ENCODE measurements around the gene WTAP.
"Not testable (repeated sequence)": the region's sequence is repeated elsewhere in the genome, so short reads cannot be mapped to it uniquely, and the experiment has no call there.

WTAP gene

GRCh38 chr6:159728531-159728964, 1.2 kb downstream of the WTAP start:
- no peak for DNase-seq (ENCODE audit: low spot score in 2 of 2)
- Mint-ChIP-seq H3K4me1 (peaks cover 25% of the 10 kb centered on the region), H3K27me3 (no peaks in the 10 kb centered on the region)

GRCh38 chr6:159729598-159730331, 2.5 kb downstream of the WTAP start:
- H3K9me3 Mint-ChIP-seq, result no peaks in the 10 kb centered on the region
- ATAC-seq (ENCODE audit: low read depth), result no peak
- peak in 1 of 2 donors; percentile 16 for DNase-seq (ENCODE audit: low spot score in 2 of 2)
- H3K27ac Mint-ChIP-seq, result peak overlapping the region; percentile 81
- no peaks in the 10 kb centered on the region for H3K27me3 Mint-ChIP-seq
- H3K4me1 Mint-ChIP-seq, result peaks cover 25% of the 10 kb centered on the region
- peak overlapping the region; percentile 83 for H3K4me3 Mint-ChIP-seq
- H3K36me3 Mint-ChIP-seq, result peaks cover 2% of the 10 kb centered on the region

More at GRCh38 chr6:159728531-159728964, 1.2 kb downstream of the WTAP start:
- ATAC-seq (ENCODE audit: low read depth), result no peak
- H3K27ac Mint-ChIP-seq, result peak overlapping the region; percentile 98
- no peaks in the 10 kb centered on the region for H3K9me3 Mint-ChIP-seq
- H3K36me3 Mint-ChIP-seq, result no peaks in the 10 kb centered on the region
- H3K4me3 Mint-ChIP-seq, result peak overlapping the region; percentile 83

- H3K9me3 Mint-ChIP-seq, result no peaks in the 10 kb centered on the region
- peak overlapping the region; percentile 14 for H3K4me3 Mint-ChIP-seq
- H3K36me3 Mint-ChIP-seq, result peaks cover 2% of the 10 kb centered on the region
- ATAC-seq (ENCODE audit: low read depth) (no peak), DNase-seq (ENCODE audit: low spot score in 2 of 2) (no peak)
- H3K4me1 Mint-ChIP-seq, result peaks cover 25% of the 10 kb centered on the region
- H3K27ac Mint-ChIP-seq, result peak overlapping the region; percentile 81
- H3K27me3 Mint-ChIP-seq, result no peaks in the 10 kb centered on the region
Measured at GRCh38 chr6:159730332-159730676, 3.0 kb downstream of the WTAP start.

GRCh38 chr6:159732550-159732949, 5.2 kb downstream of the WTAP start:
- Mint-ChIP-seq H3K27ac (peak overlapping the region; percentile 29), H3K4me1 (peaks cover 20% of the 10 kb centered on the region)
- H3K36me3 Mint-ChIP-seq; H3K27me3 Mint-ChIP-seq; H3K9me3 Mint-ChIP-seq; DNase-seq (ENCODE audit: low spot score in 2 of 2); H3K4me3 Mint-ChIP-seq; ATAC-seq (ENCODE audit: low read depth): not testable (repeated sequence)

GRCh38 chr6:159733395-159733794, 6.1 kb downstream of the WTAP start:
- ATAC-seq (ENCODE audit: low read depth); DNase-seq (ENCODE audit: low spot score in 2 of 2); H3K36me3 Mint-ChIP-seq; H3K27me3 Mint-ChIP-seq; H3K9me3 Mint-ChIP-seq; H3K4me3 Mint-ChIP-seq; H3K27ac Mint-ChIP-seq: not testable (repeated sequence)
- peaks cover 26% of the 10 kb centered on the region for H3K4me1 Mint-ChIP-seq

- Mint-ChIP-seq H3K36me3 (peaks cover 8% of the 10 kb centered on the region), H3K27ac (no peak overlapping the region), H3K4me1 (peaks cover 16% of the 10 kb centered on the region), H3K27me3 (no peaks in the 10 kb centered on the region), H3K4me3 (no peak overlapping the region), H3K9me3 (no peaks in the 10 kb centered on the region)
- ATAC-seq (ENCODE audit: low read depth), result no peak
- no peak for DNase-seq (ENCODE audit: low spot score in 2 of 2)
Measured at GRCh38 chr6:159736908-159737307, 9.6 kb downstream of the WTAP start.

GRCh38 chr6:159739341-159739740, 12.0 kb downstream of the WTAP start:
- no peaks in the 10 kb centered on the region for H3K9me3 Mint-ChIP-seq
- no peak for DNase-seq (ENCODE audit: low spot score in 2 of 2)
- no peaks in the 10 kb centered on the region for H3K27me3 Mint-ChIP-seq
- peaks cover 10% of the 10 kb centered on the region for H3K36me3 Mint-ChIP-seq
- no peak overlapping the region for H3K27ac Mint-ChIP-seq
- peaks cover 10% of the 10 kb centered on the region for H3K4me1 Mint-ChIP-seq
- no peak overlapping the region for H3K4me3 Mint-ChIP-seq
- no peak for ATAC-seq (ENCODE audit: low read depth)

GRCh38 chr6:159742165-159742564, 14.9 kb downstream of the WTAP start:
- peaks cover 13% of the 10 kb centered on the region for H3K4me1 Mint-ChIP-seq
- ATAC-seq (ENCODE audit: low read depth), result no peak
- DNase-seq (ENCODE audit: low spot score in 2 of 2), result no peak
- peaks cover 27% of the 10 kb centered on the region for H3K36me3 Mint-ChIP-seq
- H3K4me3 Mint-ChIP-seq, result no peak overlapping the region
- no peaks in the 10 kb centered on the region for H3K27me3 Mint-ChIP-seq
- H3K9me3 Mint-ChIP-seq, result no peaks in the 10 kb centered on the region
- H3K27ac Mint-ChIP-seq, result no peak overlapping the region

- ATAC-seq (ENCODE audit: low read depth) (no peak), DNase-seq (ENCODE audit: low spot score in 2 of 2) (no peak)
- H3K9me3 Mint-ChIP-seq, result no peaks in the 10 kb centered on the region
- H3K36me3 Mint-ChIP-seq, result peaks cover 32% of the 10 kb centered on the region
- peaks cover 7% of the 10 kb centered on the region for H3K4me1 Mint-ChIP-seq
- H3K4me3 Mint-ChIP-seq, result no peak overlapping the region
- peak overlapping the region; percentile 64 for H3K27ac Mint-ChIP-seq
- H3K27me3 Mint-ChIP-seq, result no peaks in the 10 kb centered on the region
Measured at GRCh38 chr6:159745081-159745480, 17.8 kb downstream of the WTAP start.

GRCh38 chr6:159746759-159747158, 19.5 kb downstream of the WTAP start:
- Mint-ChIP-seq H3K4me1 (peaks cover 7% of the 10 kb centered on the region), H3K9me3 (no peaks in the 10 kb centered on the region), H3K4me3 (no peak overlapping the region), H3K27me3 (no peaks in the 10 kb centered on the region), H3K36me3 (peaks cover 30% of the 10 kb centered on the region), H3K27ac (no peak overlapping the region)
- ATAC-seq (ENCODE audit: low read depth) (no peak), DNase-seq (ENCODE audit: low spot score in 2 of 2) (no peak)

- peaks cover 32% of the 10 kb centered on the region for H3K36me3 Mint-ChIP-seq
- not testable (repeated sequence) for H3K27ac Mint-ChIP-seq; H3K27me3 Mint-ChIP-seq; H3K9me3 Mint-ChIP-seq; ATAC-seq (ENCODE audit: low read depth); H3K4me1 Mint-ChIP-seq; H3K4me3 Mint-ChIP-seq; DNase-seq (ENCODE audit: low spot score in 2 of 2)
Measured at GRCh38 chr6:159748127-159748526, 20.8 kb downstream of the WTAP start.

GRCh38 chr6:159751448-159751847, 24.1 kb downstream of the WTAP start:
- DNase-seq (ENCODE audit: low spot score in 2 of 2), result no peak
- H3K27me3 Mint-ChIP-seq, result no peaks in the 10 kb centered on the region
- H3K36me3 Mint-ChIP-seq, result peaks cover 21% of the 10 kb centered on the region
- H3K27ac Mint-ChIP-seq, result no peak overlapping the region
- H3K9me3 Mint-ChIP-seq, result no peaks in the 10 kb centered on the region
- no peaks in the 10 kb centered on the region for H3K4me1 Mint-ChIP-seq
- no peak for ATAC-seq (ENCODE audit: low read depth)
- no peak overlapping the region for H3K4me3 Mint-ChIP-seq

GRCh38 chr6:159753081-159753872, 26.0 kb downstream of the WTAP start:
- Mint-ChIP-seq H3K27me3 (no peaks in the 10 kb centered on the region), H3K27ac (peak overlapping the region; percentile 24), H3K36me3 (peaks cover 23% of the 10 kb centered on the region), H3K4me1 (no peaks in the 10 kb centered on the region), H3K9me3 (no peaks in the 10 kb centered on the region), H3K4me3 (no peak overlapping the region)
- ATAC-seq (ENCODE audit: low read depth), result no peak
- no peak for DNase-seq (ENCODE audit: low spot score in 2 of 2)

GRCh38 chr6:159754401-159754800, 27.1 kb downstream of the WTAP start:
- Mint-ChIP-seq H3K9me3 (no peaks in the 10 kb centered on the region), H3K27ac (no peak overlapping the region), H3K27me3 (no peaks in the 10 kb centered on the region), H3K4me1 (peaks cover 3% of the 10 kb centered on the region), H3K36me3 (peaks cover 25% of the 10 kb centered on the region), H3K4me3 (no peak overlapping the region)
- DNase-seq (ENCODE audit: low spot score in 2 of 2) (no peak), ATAC-seq (ENCODE audit: low read depth) (no peak)
